GM12891 (cell line): ENCODE measurements around the gene GPR89B.
"Not testable (repeated sequence)": the region's sequence is repeated elsewhere in the genome, so short reads cannot be mapped to it uniquely, and the experiment has no call there.

ENCODE experiments used
- POLR2A ChIP-seq: IDR thresholded peaks from 2 replicates; pipeline ENCODE4 v1.6.1; 2011; ENCODE audit warnings: low read depth, low read length, control low read depth
- POLR2AphosphoS5 ChIP-seq: IDR thresholded peaks from 2 replicates; pipeline ENCODE4 v1.6.1; 2011; ENCODE audit warnings: low read depth, low read length, control low read depth
- SPI1 ChIP-seq: IDR thresholded peaks from 2 replicates; pipeline ENCODE4 v1.6.1; 2011; ENCODE audit warnings: low read depth, low read length, control low read depth
- TAF1 ChIP-seq: IDR thresholded peaks from 2 replicates; pipeline ENCODE4 v1.6.1; 2011; ENCODE audit warnings: low read depth, low read length, control low read depth

GRCh38 chr1:148037850-148038461 lies 109.7 kb downstream of the GPR89B start:
- TF ChIP-seq POLR2A, SPI1, TAF1, POLR2AphosphoS5: not testable (repeated sequence)
